ENCODE data around the gene CNOT2.
"Not testable (repeated sequence)": the region's sequence is repeated elsewhere in the genome, so short reads cannot be mapped to it uniquely, and the experiment has no call there.

The CNOT2 gene

GRCh38 chr12:70366581-70367257 is 123.5 kb downstream of the CNOT2 start:
- no peak for DNase-seq

- no peak for DNase-seq
Observed at GRCh38 chr12:70367258-70368141, 124.3 kb downstream of the CNOT2 start.

- DNase-seq = no peak
Observed at GRCh38 chr12:70372881-70373280, 129.6 kb downstream of the CNOT2 start.

- no peak for DNase-seq
Observed at GRCh38 chr12:70379846-70380245, 136.6 kb downstream of the CNOT2 start.

GRCh38 chr12:70383484-70383883 is 140.3 kb downstream of the CNOT2 start:
- no peak for DNase-seq

GRCh38 chr12:70383886-70384285 is 140.7 kb downstream of the CNOT2 start:
- DNase-seq = no peak

- DNase-seq = no peak
Observed at GRCh38 chr12:70386771-70387170, 143.5 kb downstream of the CNOT2 start.

GRCh38 chr12:70389678-70390077 is 146.4 kb downstream of the CNOT2 start:
- DNase-seq = no peak

GRCh38 chr12:70392631-70393030 is 149.4 kb downstream of the CNOT2 start:
- DNase-seq = not testable (repeated sequence)

- no peak for DNase-seq
Observed at GRCh38 chr12:70393787-70394499, 150.7 kb downstream of the CNOT2 start.

GRCh38 chr12:70398002-70398401 is 154.8 kb downstream of the CNOT2 start:
- no peak for DNase-seq

GRCh38 chr12:70398862-70399261 is 155.6 kb downstream of the CNOT2 start:
- DNase-seq = no peak

GRCh38 chr12:70399311-70399710 is 156.1 kb downstream of the CNOT2 start:
- DNase-seq = no peak

GRCh38 chr12:70400124-70400523 is 156.9 kb downstream of the CNOT2 start:
- no peak for DNase-seq

GRCh38 chr12:70402597-70402996 is 159.4 kb downstream of the CNOT2 start:
- DNase-seq = no peak

GRCh38 chr12:70403826-70404225 is 160.6 kb downstream of the CNOT2 start:
- DNase-seq = no peak
